ENCODE results near the gene RAVER1. TPM values are rescaled to one million over a fixed set of nuclear protein-coding genes. Genes with fewer than 3 reads are reported as not detected.

The RAVER1 gene
- total RNA-seq, 1 experiment from 2014 or later = 55.1 TPM

DNA sequence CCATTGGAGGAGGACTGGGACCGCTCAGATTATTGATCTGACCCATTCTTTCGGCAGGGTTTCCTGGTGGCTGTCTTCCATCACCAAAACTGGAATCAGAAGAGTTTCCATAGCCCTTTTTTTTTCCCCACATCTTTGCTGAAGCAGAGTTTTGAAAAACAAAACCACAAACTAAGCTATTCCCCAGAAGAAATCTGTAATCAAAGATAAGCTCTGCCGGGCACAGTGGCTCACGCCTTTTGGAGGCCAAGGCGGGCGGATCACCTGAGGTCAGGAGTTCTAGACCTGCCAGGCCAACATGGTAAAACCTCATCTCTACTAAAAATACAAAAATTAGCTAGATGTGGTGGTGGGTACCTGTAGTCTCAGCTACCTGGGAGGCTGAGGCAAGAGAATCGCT is 66.6 kb downstream of the RAVER1 start:
- Histone ChIP-seq H3K4me3 (ENCODE audit: low read depth, low read length) (no peak overlapping the region), H3K9me3 (no peaks in the 10 kb centered on the region), H3K27me3 (replicated peaks; ENCODE audit: control insufficient read depth, insufficient read depth, low read length) (no peaks in the 10 kb centered on the region), H3K36me3 (ENCODE audit: control insufficient read depth, insufficient read depth, low read length) (no peaks in the 10 kb centered on the region), H3K4me1 (peaks cover 14% of the 10 kb centered on the region)
- BruUV-seq (replicated peaks) = no TSS peak
- intact Hi-C loops (cut with micrococcal nuclease; ENCODE audit: unreplicated experiment) = no loop called here
- ChIA-PET POLR2A (no interaction called here), CTCF (interaction anchor here (1.3 kb wide), 1 partner anchor 122 kb away, joined by 7 read pairs; no protein-coding TSS in a partner anchor)
- no peaks in the 10 kb centered on the region for H3K4me1 Mint-ChIP-seq (ENCODE audit: low read depth, unreplicated experiment)
- peaks cover 6% of the 10 kb centered on the region for H3K36me3 Mint-ChIP-seq (ENCODE audit: insufficient read depth, unreplicated experiment)
- no peak for DNase-seq
- TF ChIP-seq, protein P1, sequence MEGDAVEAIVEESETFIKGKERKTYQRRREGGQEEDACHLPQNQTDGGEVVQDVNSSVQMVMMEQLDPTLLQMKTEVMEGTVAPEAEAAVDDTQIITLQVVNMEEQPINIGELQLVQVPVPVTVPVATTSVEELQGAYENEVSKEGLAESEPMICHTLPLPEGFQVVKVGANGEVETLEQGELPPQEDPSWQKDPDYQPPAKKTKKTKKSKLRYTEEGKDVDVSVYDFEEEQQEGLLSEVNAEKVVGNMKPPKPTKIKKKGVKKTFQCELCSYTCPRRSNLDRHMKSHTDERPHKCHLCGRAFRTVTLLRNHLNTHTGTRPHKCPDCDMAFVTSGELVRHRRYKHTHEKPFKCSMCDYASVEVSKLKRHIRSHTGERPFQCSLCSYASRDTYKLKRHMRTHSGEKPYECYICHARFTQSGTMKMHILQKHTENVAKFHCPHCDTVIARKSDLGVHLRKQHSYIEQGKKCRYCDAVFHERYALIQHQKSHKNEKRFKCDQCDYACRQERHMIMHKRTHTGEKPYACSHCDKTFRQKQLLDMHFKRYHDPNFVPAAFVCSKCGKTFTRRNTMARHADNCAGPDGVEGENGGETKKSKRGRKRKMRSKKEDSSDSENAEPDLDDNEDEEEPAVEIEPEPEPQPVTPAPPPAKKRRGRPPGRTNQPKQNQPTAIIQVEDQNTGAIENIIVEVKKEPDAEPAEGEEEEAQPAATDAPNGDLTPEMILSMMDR (IDR thresholded peaks at IDR 0.05; ENCODE audit: insufficient read depth in 1 of 2, low read depth in 1 of 2, low read length in 1 of 2, severe bottlenecking in 1 of 2, unreplicated experiment in 1 of 2) = no peak
- no peaks in the 10 kb centered on the region for H3K27me3 Mint-ChIP-seq (ENCODE audit: insufficient read depth, unreplicated experiment)
- no peaks in the 10 kb centered on the region for H3K9me3 Mint-ChIP-seq (ENCODE audit: unreplicated experiment)
- H3K27ac Mint-ChIP-seq (ENCODE audit: unreplicated experiment) = no peak overlapping the region
- no peak overlapping the region for H3K4me3 Mint-ChIP-seq (ENCODE audit: unreplicated experiment)

Other genes starting within 250 kb of the RAVER1 start
- gene SHFL, start 247.2 kb downstream of the RAVER1 start, total RNA-seq (2022) = 3.6 and 6.2 TPM in 2 replicates
- 0.23 and 0.49 TPM in 2 replicates for gene ANGPTL6, start 230.9 kb downstream of the RAVER1 start, total RNA-seq (2022)
- 61.0 and 62.8 TPM in 2 replicates for gene PPAN, start 227.2 kb downstream of the RAVER1 start, total RNA-seq (2022)
- 18.4 and 18.6 TPM in 2 replicates for gene P2RY11, start 221.8 kb downstream of the RAVER1 start, total RNA-seq (2022)
- gene EIF3G, start 213.6 kb downstream of the RAVER1 start, total RNA-seq (2022) = 214 and 229 TPM in 2 replicates
- 144 and 171 TPM in 2 replicates for gene DNMT1, start 138.6 kb downstream of the RAVER1 start, total RNA-seq (2022)
- gene S1PR2, start 102.2 kb downstream of the RAVER1 start, total RNA-seq (2022) = 6.2 and 7.2 TPM in 2 replicates
- 85.9 and 87.4 TPM in 2 replicates for gene MRPL4, start 81.3 kb downstream of the RAVER1 start, total RNA-seq (2022)
- 15.7 and 17.9 TPM in 2 replicates for gene ICAM1, start 62.4 kb downstream of the RAVER1 start, total RNA-seq (2022)
- 9.0 and 9.4 TPM in 2 replicates for gene ICAM4, start 46.6 kb downstream of the RAVER1 start, total RNA-seq (2022)
- gene ICAM5, start 43.6 kb downstream of the RAVER1 start, total RNA-seq (2022) = 2.5 and 3.2 TPM in 2 replicates
- 2.5 and 3.8 TPM in 2 replicates for gene ZGLP1, start 23.7 kb downstream of the RAVER1 start, total RNA-seq (2022)
- 28.7 and 30.3 TPM in 2 replicates for gene FDX2, start 17.5 kb downstream of the RAVER1 start, total RNA-seq (2022)
- 6.9 and 9.8 TPM in 2 replicates for gene ICAM3, start 6.1 kb upstream of the RAVER1 start, total RNA-seq (2022)
- 124 and 134 TPM in 2 replicates for gene TYK2, start 47.0 kb upstream of the RAVER1 start, total RNA-seq (2022)
- gene CDC37, start 70.0 kb upstream of the RAVER1 start, total RNA-seq (2022) = 154 and 164 TPM in 2 replicates
- gene PDE4A, start 87.0 kb upstream of the RAVER1 start, total RNA-seq (2022) = 3.6 and 3.7 TPM in 2 replicates
- gene KEAP1, start 169.8 kb upstream of the RAVER1 start, total RNA-seq (2022) = 73.0 and 77.7 TPM in 2 replicates
- 0.57 and 0.67 TPM in 2 replicates for gene S1PR5, start 183.9 kb upstream of the RAVER1 start, total RNA-seq (2022)
- gene ATG4D, start 210.4 kb upstream of the RAVER1 start, total RNA-seq (2022) = 34.3 and 34.6 TPM in 2 replicates
- 27.0 and 27.5 TPM in 2 replicates for gene KRI1, start 232.5 kb upstream of the RAVER1 start, total RNA-seq (2022)
- 5.0 and 5.8 TPM in 2 replicates for gene CDKN2D, start 235.4 kb upstream of the RAVER1 start, total RNA-seq (2022)

All from Caco-2 (cell line).